Rectal smooth muscle tissue (tissue), 1 donor: ENCODE data around the gene EPN1.

ENCODE experiments used
- H3K27ac ChIP-seq: one replicate; pipeline ENCODE4 v1.7.0; 2013; ENCODE audit warnings: low read depth, low read length, inconsistent platforms
- H3K27me3 ChIP-seq: one replicate; pipeline ENCODE4 v1.7.0; 2013; ENCODE audit warnings: low read length; ENCODE audit not compliant: control insufficient read depth, insufficient read depth
- H3K36me3 ChIP-seq: one replicate; pipeline ENCODE4 v1.7.0; 2013; ENCODE audit warnings: low read length; ENCODE audit not compliant: control insufficient read depth, insufficient read depth
- H3K4me1 ChIP-seq: one replicate; pipeline ENCODE4 v1.7.0; 2013; ENCODE audit warnings: low read length; ENCODE audit not compliant: control insufficient read depth, insufficient read depth
- H3K4me3 ChIP-seq: one replicate; pipeline ENCODE4 v1.7.0; 2013; ENCODE audit warnings: low read length
- H3K9ac ChIP-seq: one replicate; pipeline ENCODE4 v1.7.0; 2013; ENCODE audit warnings: low read length

Gene EPN1

DNA sequence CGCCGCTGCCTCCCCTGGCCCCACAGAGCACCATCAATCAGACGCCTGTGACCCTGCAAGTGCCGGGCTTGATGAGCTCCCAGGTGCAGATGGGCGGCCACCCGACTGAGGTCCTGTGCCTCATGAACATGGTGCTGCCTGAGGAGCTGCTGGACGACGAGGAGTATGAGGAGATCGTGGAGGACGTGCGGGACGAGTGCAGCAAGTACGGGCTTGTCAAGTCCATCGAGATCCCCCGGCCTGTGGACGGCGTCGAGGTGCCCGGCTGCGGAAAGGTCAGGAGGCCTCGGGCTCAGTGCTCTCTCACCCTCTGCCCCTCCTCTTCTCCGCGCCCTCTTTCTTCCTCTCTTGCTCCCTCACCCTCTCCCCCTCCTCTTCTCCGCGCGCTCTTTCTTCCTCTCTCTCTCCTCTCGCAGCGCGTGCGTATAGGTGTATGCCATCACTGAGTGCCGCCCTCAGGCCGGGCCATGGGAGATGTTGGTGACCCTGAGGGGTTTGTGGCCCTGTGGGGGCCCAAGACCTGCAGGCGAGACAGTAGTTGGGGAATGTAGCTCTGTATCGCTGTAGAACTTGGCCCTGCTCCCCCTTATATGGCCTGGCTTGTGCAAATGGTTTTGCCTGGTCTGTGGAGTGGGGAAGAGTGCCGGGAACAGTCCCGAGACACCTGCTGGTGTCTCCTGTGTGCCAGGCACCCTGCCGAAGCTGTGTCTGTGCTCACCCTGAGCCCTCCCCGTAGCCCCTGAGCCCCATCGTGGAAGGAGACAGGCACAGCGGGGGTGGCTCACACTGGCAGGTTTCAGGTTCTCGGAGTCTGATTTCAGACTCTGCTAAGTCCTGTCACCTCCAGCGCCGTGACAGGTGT lies 5.4 kb upstream of the EPN1 start:
- H3K4me1 ChIP-seq, result no peaks in the 10 kb centered on the region
- H3K4me3 ChIP-seq, result no peak overlapping the region
- H3K36me3 ChIP-seq, result peaks cover 42% of the 10 kb centered on the region
- H3K9ac ChIP-seq, result no peak overlapping the region
- H3K27ac ChIP-seq, result no peak overlapping the region
- H3K27me3 ChIP-seq, result no peaks in the 10 kb centered on the region

DNA sequence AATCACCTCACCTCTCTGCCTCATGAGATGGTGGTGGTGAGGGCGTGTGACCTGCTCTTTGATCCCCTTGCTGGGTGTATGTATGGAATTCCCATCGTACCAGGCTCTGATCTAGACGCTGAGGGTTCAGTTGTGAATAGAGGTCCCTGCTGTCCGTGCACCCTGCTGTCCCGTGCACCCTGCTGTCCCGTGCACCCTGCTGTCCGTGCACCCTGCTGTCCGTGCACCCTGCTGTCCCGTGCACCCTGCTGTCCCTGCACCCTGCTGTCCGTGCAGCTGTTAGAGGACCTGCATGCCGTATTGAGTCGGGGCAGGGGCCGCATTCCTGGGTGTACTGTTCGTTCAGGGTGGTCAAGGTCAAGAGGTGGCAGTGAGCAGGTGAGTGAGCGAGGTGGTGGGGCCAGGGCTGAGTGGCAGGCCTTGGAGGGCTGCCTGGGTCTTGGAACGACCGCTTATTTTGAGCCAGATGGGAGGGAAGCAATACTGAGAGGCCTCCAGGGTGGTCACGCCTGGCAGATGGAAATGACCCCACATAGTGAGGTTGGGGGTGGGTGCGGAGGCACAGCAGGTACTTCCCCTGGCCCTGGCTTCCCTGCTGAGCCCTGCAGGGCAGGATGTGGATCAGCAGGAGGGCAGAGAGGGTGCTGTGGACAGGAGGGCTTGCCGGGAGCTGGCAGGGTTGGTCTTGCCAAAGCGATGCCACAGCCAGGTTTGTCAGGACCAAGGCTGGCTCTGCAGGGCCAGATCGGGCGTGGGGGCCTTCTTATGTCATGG lies 4.6 kb upstream of the EPN1 start:
- Histone ChIP-seq H3K36me3 (peaks cover 37% of the 10 kb centered on the region), H3K4me1 (no peaks in the 10 kb centered on the region)

DNA sequence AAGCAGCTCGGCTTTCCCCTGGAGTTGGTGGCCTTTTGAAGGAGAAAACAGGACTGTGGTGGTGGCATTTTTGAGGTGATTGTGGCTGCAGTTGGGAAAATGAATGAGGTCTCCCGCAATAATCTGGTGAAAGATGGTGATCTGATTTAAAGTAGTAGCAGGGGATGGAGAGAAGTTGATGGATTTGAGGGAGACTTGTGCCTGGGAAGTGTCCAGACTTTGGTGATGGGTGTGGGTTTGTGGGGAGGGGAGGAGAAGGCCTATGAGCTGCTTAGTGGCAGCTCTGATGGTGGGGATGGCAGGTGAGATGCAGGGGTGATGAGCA lies 4.0 kb upstream of the EPN1 start:
- peaks cover 4% of the 10 kb centered on the region for H3K4me1 ChIP-seq
- no peak overlapping the region for H3K27ac ChIP-seq
- peaks cover 35% of the 10 kb centered on the region for H3K36me3 ChIP-seq
- no peak overlapping the region for H3K9ac ChIP-seq
- H3K27me3 ChIP-seq, result no peaks in the 10 kb centered on the region
- no peak overlapping the region for H3K4me3 ChIP-seq

More for the DNA sequence above, 4.6 kb upstream of the EPN1 start:
- Histone ChIP-seq H3K27ac (no peak overlapping the region), H3K9ac (no peak overlapping the region), H3K4me3 (no peak overlapping the region), H3K27me3 (no peaks in the 10 kb centered on the region)

DNA sequence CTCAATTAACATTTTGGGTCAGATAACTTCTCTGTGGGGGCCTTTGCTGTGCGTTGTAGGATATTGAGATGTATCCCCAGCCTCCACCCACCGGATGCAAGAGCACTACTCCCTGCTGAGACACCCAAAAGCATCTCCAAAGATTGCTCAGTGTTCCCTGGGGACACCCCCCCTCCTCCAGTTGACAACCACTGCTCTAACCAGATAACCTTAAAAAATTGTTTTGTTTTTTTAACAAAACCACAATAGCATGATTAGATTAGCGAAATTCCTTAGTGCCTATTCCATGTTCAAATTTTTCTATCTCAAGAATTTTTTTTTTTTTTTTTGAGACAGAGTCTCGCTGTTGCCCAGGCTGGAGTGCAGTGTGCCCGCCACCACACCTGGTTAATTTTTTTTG lies 2.6 kb upstream of the EPN1 start:
- peaks cover 29% of the 10 kb centered on the region for H3K36me3 ChIP-seq
- no peak overlapping the region for H3K9ac ChIP-seq
- no peaks in the 10 kb centered on the region for H3K27me3 ChIP-seq
- no peak overlapping the region for H3K4me3 ChIP-seq
- H3K27ac ChIP-seq, result no peak overlapping the region
- peaks cover 13% of the 10 kb centered on the region for H3K4me1 ChIP-seq

DNA sequence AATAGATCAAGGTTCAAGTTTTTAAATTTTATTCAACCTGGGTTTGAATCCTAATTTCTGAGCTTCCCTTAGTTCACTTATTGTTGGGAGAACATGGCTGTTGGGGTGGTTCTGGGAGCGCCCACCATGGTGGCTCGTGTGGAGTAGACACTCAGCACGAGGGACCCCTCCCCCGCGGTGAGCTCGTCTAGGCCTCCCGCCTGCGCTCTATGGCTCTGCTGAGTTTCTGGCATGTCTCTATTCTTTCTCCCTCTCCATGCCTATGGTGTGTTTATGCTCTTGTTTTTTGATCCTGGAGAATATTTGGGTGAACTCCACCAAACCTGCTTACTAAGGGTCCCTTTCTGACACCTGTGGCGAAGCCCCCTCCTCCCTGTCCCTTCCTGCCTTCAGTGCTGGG lies 1.6 kb upstream of the EPN1 start:
- peaks cover 30% of the 10 kb centered on the region for H3K36me3 ChIP-seq
- H3K4me1 ChIP-seq, result peaks cover 13% of the 10 kb centered on the region
- no peak overlapping the region for H3K4me3 ChIP-seq
- H3K27me3 ChIP-seq, result no peaks in the 10 kb centered on the region
- no peak overlapping the region for H3K9ac ChIP-seq
- no peak overlapping the region for H3K27ac ChIP-seq

DNA sequence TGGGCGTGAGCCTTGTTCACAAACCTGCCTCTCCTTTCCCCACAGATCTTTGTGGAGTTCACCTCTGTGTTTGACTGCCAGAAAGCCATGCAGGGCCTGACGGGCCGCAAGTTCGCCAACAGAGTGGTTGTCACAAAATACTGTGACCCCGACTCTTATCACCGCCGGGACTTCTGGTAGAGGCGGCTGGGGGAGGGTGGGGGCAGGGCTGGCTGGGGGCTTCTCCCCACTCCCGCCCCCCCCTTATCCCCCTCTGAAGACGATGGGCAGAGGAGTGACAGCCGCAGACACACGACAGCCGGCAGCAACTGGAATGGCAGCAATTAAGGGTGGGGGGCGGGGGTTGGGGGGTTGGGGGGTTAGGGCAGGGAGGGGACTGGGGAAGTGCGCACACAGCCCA lies 1.1 kb upstream of the EPN1 start:
- Histone ChIP-seq H3K9ac (no peak overlapping the region), H3K4me3 (no peak overlapping the region), H3K27me3 (no peaks in the 10 kb centered on the region), H3K27ac (no peak overlapping the region), H3K36me3 (peaks cover 30% of the 10 kb centered on the region), H3K4me1 (peaks cover 13% of the 10 kb centered on the region)

DNA sequence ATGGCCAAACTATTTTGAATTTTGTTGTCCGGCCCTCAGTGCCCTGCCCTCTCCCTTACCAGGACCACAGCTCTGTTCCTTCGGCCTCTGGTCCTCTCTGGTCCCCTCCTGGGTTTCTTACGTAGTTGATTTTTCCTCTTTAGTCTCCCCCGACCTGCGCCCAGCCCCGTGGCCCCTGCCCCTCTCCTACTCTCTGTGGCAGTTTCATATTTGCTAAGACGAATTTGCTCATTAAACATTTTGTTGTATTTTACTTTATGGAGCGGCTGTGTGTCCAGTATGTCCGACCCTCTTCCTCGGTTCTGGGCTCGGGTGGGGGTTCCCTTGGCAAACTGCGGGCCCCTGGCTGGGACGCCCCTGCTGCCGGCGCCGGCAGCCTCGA lies 576 bp upstream of the EPN1 start:
- H3K4me3 ChIP-seq, result peak overlapping the region; percentile 83
- no peak overlapping the region for H3K9ac ChIP-seq
- H3K27ac ChIP-seq, result peak overlapping the region; percentile 48
- H3K27me3 ChIP-seq, result no peaks in the 10 kb centered on the region
- H3K36me3 ChIP-seq, result peaks cover 30% of the 10 kb centered on the region
- H3K4me1 ChIP-seq, result peaks cover 13% of the 10 kb centered on the region

DNA sequence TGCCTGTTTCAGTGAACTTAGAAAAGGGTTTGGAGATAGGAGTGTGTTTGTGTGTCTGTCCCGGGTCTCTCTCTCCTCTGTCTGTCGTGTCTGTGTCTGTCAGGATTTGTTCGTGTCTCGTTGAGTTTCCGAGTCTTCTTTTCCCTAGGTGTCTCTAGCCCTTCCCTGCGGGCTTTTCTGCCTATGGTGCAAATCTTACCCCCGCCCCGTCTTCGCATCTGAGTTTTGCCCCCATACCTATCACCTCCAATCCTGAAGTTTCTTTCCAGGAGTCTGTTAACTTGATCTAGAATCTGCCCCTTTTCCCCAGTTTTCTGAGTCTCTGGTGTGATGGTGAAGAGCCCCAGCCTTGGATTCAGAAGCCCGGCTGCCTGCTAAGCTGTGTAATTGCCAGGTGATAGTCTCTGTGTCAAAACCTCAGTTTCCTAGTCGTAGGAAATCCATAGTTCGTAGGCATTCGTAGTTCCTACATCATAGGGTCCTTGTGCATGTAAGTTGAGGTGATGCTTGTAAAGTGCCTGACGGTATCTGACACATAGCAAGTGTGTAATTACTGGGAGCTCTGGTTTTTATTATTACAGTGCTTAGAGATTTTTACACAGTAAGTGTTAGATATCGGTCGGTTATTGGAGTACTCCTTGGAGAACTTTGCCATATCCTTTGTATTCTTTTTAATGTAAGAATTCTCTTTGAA lies 782 bp downstream of the EPN1 start:
- peaks cover 13% of the 10 kb centered on the region for H3K4me1 ChIP-seq
- H3K4me3 ChIP-seq, result peak overlapping the region; percentile 83
- H3K9ac ChIP-seq, result peak overlapping the region; percentile 88
- peak overlapping the region; percentile 73 for H3K27ac ChIP-seq
- H3K36me3 ChIP-seq, result peaks cover 19% of the 10 kb centered on the region
- no peaks in the 10 kb centered on the region for H3K27me3 ChIP-seq

DNA sequence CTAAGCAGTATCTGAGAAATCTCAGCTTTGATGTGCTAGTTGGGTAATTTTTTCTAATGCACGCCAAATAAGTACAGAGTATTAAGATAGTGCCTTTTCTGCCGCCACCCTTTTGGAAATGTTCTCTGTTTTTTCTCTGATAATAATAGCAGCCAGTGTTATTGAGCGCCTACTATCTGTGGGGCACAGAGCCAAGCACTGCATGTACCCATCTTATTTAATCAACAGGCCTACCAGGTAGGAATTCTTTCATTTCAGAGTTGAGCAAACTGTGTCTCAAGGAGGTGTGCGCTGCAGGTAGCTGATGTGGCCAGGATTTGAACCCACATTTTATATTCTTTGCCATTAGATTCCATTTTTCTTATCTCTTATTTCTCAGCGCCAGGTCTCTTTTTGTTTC lies 1.4 kb downstream of the EPN1 start:
- Histone ChIP-seq H3K4me3 (peak overlapping the region; percentile 83), H3K36me3 (peaks cover 19% of the 10 kb centered on the region)

DNA sequence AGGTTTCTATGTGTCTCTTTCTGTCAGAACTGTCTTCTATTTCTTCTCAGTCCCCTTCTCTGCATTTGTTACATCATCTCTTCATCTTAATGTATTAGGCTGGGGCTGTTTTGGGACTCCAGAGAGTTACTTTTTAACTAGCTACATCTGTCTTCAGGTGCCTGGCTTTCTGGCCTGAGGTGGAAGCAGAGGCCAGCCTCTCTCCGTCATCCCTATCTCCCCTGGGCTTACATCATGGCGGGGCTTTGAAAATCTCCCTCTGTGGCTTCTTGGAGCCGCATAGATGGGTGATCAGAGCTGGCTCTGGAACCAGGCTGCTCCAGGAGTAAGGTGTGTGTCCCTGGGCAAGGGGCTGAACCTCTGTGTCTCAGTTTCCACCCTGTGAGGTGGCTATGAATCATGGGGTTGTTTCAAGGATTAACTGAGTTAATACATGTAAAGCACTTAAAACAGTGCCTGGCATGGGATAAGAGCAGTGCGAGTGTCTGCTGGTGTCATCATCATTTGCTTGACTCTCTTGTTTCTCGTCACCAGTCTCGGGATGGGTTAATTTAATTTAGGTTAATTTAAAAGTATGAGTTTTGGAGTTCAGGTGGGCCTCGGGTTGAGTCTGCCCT lies 2.0 kb downstream of the EPN1 start:
- no peak overlapping the region for H3K9ac ChIP-seq
- H3K4me3 ChIP-seq, result peak overlapping the region; percentile 83
- peaks cover 13% of the 10 kb centered on the region for H3K4me1 ChIP-seq
- H3K27me3 ChIP-seq, result no peaks in the 10 kb centered on the region
- H3K27ac ChIP-seq, result no peak overlapping the region
- peaks cover 19% of the 10 kb centered on the region for H3K36me3 ChIP-seq

More for the DNA sequence above, 1.4 kb downstream of the EPN1 start:
- Histone ChIP-seq H3K4me1 (peaks cover 13% of the 10 kb centered on the region), H3K27me3 (no peaks in the 10 kb centered on the region), H3K27ac (no peak overlapping the region), H3K9ac (no peak overlapping the region)

DNA sequence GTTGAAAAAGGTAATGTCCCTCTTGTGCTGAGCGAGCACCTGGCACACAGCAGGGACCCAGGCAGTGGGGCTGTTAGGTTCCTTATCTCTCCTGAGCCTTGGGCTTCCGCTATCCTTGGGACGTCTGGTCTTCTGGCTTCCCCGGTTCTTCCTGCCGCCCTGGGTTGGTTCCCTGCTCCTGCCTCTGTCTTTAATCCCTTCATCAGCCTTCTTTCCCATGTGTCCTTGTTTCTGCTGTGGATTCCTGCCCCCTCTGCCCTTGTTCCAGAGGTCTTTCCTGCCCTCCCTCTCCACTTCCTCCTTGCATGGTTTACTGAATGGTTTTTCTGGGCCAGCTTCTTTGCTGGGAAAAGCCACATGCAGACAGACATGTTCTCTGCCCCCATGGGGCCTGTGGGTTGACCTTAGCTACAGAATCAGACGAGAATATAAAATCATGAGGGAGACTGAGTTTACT lies 2.6 kb downstream of the EPN1 start:
- Histone ChIP-seq H3K4me1 (peaks cover 13% of the 10 kb centered on the region), H3K27ac (no peak overlapping the region), H3K4me3 (no peak overlapping the region), H3K36me3 (peaks cover 16% of the 10 kb centered on the region), H3K27me3 (no peaks in the 10 kb centered on the region), H3K9ac (no peak overlapping the region)

DNA sequence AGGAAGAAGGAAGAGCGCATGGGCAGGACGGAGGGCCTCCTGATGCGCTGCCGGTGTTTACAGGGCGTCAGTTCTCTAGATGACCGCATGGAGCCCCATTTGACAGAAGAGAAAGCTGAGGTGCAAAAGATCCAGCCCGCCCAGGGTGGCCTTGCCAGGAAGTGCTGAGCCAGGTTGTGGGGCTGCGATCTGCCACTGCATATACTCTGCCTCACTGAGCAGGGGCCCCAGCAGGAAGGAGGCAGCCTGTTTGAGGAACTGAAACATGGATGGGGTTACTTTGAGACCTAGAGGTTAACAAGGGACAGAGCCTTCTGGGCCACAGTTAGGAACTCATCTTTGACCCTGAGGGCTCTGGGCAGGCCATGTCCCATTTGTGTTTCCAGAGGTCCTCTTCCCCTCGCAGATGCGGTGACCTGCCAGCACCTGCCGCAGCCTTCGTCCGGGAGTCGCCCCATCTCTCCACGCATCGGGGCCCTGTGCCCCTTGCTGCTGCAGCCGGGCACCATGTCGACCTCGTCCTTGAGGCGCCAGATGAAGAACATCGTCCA lies 3.2 kb downstream of the EPN1 start:
- H3K27ac ChIP-seq, result no peak overlapping the region
- H3K27me3 ChIP-seq, result no peaks in the 10 kb centered on the region
- no peak overlapping the region for H3K9ac ChIP-seq
- peaks cover 13% of the 10 kb centered on the region for H3K4me1 ChIP-seq
- H3K4me3 ChIP-seq, result no peak overlapping the region
- H3K36me3 ChIP-seq, result peaks cover 16% of the 10 kb centered on the region
